Measurements from ENCODE around the gene MRPL28. TPM values are rescaled to one million over a fixed set of nuclear protein-coding genes. Genes with fewer than 3 reads are reported as not detected.

Gene MRPL28
- total and polyA plus RNA-seq, 2 experiments from 2014 or later, result 88.1 to 126 TPM

DNA sequence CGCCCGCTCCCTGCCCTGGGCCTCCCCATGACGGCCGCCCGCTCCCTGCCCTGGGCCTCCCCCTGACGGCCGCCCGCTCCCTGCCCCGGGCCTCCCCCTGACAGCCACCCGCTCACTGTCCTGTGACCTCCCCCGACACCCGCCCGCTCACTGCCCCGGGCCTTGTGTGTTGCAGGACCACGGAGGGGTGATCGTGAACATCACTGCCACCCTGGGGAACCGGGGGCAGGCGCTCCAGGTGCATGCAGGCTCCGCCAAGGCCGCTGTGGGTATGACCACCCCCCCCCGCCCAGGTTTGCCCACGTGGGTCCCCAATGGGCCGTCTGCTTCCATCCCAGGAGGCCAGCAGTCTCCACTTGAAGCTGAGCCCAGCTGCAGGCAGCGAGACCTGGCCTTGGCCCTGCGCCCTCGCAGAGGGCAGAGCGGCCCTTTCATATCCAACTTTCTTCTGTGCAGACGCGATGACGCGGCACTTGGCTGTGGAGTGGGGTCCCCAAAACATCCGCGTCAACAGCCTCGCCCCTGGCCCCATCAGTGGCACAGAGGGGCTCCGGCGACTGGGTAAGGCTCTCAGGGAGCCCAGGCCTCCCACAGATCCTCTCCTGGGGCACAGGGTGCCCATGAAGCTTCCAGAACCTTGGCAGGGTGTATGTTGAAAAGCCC, 40.3 kb upstream of the MRPL28 start:
- Histone ChIP-seq H4K20me1 (ENCODE audit: insufficient read depth, poor library complexity, severe bottlenecking) (no peaks in the 10 kb centered on the region), H3K4me1 (ENCODE audit: insufficient read depth) (peaks cover 2% of the 10 kb centered on the region), H3K4me2 (no peak overlapping the region), H3K9me2 (replicated peaks; ENCODE audit: insufficient read depth) (no peaks in the 10 kb centered on the region), H3K27me3 (no peaks in the 10 kb centered on the region), H3K27ac (no peak overlapping the region), H2AFZ (no peak overlapping the region), H3K36me3 (replicated peaks; ENCODE audit: insufficient read depth, low read depth) (no peaks in the 10 kb centered on the region), H3K79me2 (no peaks in the 10 kb centered on the region), H3K4me3 (no peak overlapping the region), H3K9me3 (ENCODE audit: low read depth) (no peaks in the 10 kb centered on the region)
- TF ChIP-seq, protein P1, sequence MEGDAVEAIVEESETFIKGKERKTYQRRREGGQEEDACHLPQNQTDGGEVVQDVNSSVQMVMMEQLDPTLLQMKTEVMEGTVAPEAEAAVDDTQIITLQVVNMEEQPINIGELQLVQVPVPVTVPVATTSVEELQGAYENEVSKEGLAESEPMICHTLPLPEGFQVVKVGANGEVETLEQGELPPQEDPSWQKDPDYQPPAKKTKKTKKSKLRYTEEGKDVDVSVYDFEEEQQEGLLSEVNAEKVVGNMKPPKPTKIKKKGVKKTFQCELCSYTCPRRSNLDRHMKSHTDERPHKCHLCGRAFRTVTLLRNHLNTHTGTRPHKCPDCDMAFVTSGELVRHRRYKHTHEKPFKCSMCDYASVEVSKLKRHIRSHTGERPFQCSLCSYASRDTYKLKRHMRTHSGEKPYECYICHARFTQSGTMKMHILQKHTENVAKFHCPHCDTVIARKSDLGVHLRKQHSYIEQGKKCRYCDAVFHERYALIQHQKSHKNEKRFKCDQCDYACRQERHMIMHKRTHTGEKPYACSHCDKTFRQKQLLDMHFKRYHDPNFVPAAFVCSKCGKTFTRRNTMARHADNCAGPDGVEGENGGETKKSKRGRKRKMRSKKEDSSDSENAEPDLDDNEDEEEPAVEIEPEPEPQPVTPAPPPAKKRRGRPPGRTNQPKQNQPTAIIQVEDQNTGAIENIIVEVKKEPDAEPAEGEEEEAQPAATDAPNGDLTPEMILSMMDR (IDR thresholded peaks at IDR 0.05; ENCODE audit: poor library complexity), result no peak
- TF ChIP-seq EZH2phosphoT487 (IDR thresholded peaks at IDR 0.05; ENCODE audit: low read depth, severe bottlenecking, unreplicated experiment), result no peak
- no peak for TF ChIP-seq EZH2 (IDR thresholded peaks at IDR 0.05; ENCODE audit: borderline replicate concordance)
- WGBS (ENCODE audit: low lambda C conversion rate, missing lambda C conversion rate), result 98% methylated on average over 26 of the region's 36 CpGs
- DNase-seq (ENCODE audit: low spot score), result no peak

DNA sequence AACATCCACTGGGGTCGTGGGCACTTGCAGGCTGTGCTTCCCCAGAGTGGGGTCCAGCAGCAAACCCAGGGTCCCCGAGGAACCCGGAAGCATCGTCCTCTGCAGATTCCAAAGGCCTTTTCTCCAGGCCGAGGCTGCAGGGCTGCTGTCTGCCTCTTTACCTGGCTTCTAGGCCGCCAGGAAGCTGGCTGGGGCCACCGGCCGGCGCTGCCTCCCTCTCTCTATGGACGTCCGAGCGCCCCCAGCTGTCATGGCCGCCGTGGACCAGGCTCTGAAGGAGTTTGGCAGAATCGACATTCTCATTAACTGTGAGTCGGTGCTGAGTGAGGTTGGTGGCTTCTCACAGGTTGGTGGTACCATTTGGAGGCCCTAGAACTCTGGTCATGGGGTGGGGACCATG, 36.9 kb upstream of the MRPL28 start:
- no peak for DNase-seq (ENCODE audit: low spot score)
- no peaks in the 10 kb centered on the region for H3K27me3 ChIP-seq
- H3K4me2 ChIP-seq, result no peak overlapping the region
- 93% methylated on average over 16 of the region's 16 CpGs for WGBS (ENCODE audit: low lambda C conversion rate, missing lambda C conversion rate)
- no peaks in the 10 kb centered on the region for H3K9me2 ChIP-seq (replicated peaks; ENCODE audit: insufficient read depth)
- H4K20me1 ChIP-seq (ENCODE audit: insufficient read depth, poor library complexity, severe bottlenecking), result no peaks in the 10 kb centered on the region
- no peak overlapping the region for H2AFZ ChIP-seq
- no peaks in the 10 kb centered on the region for H3K36me3 ChIP-seq (replicated peaks; ENCODE audit: insufficient read depth, low read depth)
- no peak overlapping the region for H3K27ac ChIP-seq
- H3K4me3 ChIP-seq, result no peak overlapping the region
- TF ChIP-seq, protein P1 (IDR thresholded peaks at IDR 0.05; ENCODE audit: poor library complexity), result no peak
- TF ChIP-seq EZH2 (IDR thresholded peaks at IDR 0.05; ENCODE audit: borderline replicate concordance) (no peak), EZH2phosphoT487 (IDR thresholded peaks at IDR 0.05; ENCODE audit: low read depth, severe bottlenecking, unreplicated experiment) (no peak)
- peaks cover 13% of the 10 kb centered on the region for H3K79me2 ChIP-seq
- H3K9me3 ChIP-seq (ENCODE audit: low read depth), result no peaks in the 10 kb centered on the region
- H3K4me1 ChIP-seq (ENCODE audit: insufficient read depth), result peaks cover 14% of the 10 kb centered on the region

DNA sequence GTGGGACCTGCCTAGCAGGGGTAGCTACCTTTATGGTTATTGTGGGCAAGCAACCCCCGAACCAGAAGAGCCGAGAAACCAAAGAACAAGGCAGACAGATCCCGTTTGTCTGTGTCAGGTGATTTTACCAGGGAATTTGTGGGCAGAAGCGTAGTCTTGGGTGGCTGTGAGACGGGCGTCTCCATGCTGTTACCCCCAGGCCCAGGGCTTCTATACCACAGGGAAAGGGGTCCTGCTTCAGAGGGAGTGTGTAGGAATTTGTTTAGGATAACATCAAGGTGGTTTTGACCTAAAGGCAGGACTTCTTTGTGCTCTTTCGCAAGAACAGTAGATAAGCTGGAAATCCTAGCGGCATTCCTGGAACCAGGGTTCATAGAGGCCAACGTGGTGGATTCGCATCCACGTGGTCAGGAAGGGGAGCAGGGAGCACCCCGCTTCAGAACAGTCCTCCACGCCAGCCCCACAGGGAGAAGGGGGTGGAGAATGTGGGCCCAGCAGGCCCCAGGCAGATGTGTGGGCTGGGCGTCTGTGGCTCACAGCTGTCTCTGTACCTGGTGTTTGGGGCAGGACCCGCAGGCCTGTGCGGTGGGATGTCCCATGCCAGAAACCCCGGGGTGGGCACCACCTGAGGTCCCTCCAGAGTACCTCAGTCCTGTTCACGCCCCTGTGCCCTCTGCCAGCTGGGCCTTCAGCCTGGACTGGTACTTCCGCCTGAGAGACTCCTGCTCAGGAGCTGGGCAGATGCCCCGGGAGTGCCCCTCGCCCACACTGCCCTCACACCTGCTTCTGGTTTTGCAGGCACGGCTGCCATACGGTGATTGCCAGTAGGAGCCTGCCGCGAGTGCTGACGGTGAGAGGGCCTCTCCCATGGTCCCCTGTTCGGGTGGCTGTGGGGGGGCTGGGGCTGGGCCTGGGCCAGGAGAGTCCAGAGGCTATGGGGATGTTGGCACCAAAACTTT, 35.5 kb upstream of the MRPL28 start:
- Histone ChIP-seq H3K4me3 (no peak overlapping the region), H4K20me1 (ENCODE audit: insufficient read depth, poor library complexity, severe bottlenecking) (no peaks in the 10 kb centered on the region), H3K9me3 (ENCODE audit: low read depth) (no peaks in the 10 kb centered on the region), H3K36me3 (replicated peaks; ENCODE audit: insufficient read depth, low read depth) (no peaks in the 10 kb centered on the region), H3K27ac (peak overlapping the region; percentile 70), H3K4me1 (ENCODE audit: insufficient read depth) (peaks cover 15% of the 10 kb centered on the region), H3K79me2 (peaks cover 13% of the 10 kb centered on the region), H3K4me2 (peak overlapping the region; percentile 20), H3K27me3 (no peaks in the 10 kb centered on the region), H3K9me2 (replicated peaks; ENCODE audit: insufficient read depth) (no peaks in the 10 kb centered on the region), H2AFZ (no peak overlapping the region)
- 75% methylated on average over 27 of the region's 27 CpGs for WGBS (ENCODE audit: low lambda C conversion rate, missing lambda C conversion rate)
- TF ChIP-seq, protein P1 (IDR thresholded peaks at IDR 0.05; ENCODE audit: poor library complexity), result no peak
- TF ChIP-seq EZH2phosphoT487 (IDR thresholded peaks at IDR 0.05; ENCODE audit: low read depth, severe bottlenecking, unreplicated experiment) (no peak), EZH2 (IDR thresholded peaks at IDR 0.05; ENCODE audit: borderline replicate concordance) (no peak)
- DNase-seq (ENCODE audit: low spot score), result peak; percentile 62

Data from hepatocyte (in vitro differentiated cells).